ENCODE data around the gene TIGD3.

- no peak for TF ChIP-seq CTCF (optimal IDR thresholded peaks at IDR 0.05 in 1 of 3, IDR thresholded peaks at IDR 0.05 in 1 of 3, conservative IDR thresholded peaks at IDR 0.05 in 1 of 3; ENCODE audit: extremely low read depth in 1 of 3, insufficient read depth in 2 of 3, low read length in 3 of 3)
- no peak for TF ChIP-seq EZH2 (IDR thresholded peaks at IDR 0.05; ENCODE audit: low read length)
Observed at GRCh38 chr11:65307298-65308229, 47.0 kb upstream of the TIGD3 start.
